A549 (cell line): ENCODE data around the gene SLC10A1.

Experiments used
- BHLHE40 ChIP-seq: IDR thresholded peaks from 2 replicates; pipeline ENCODE4 v1.6.1; 2012; ENCODE audit warnings: low read depth, low read length, inconsistent platforms
- CHD2 ChIP-seq: fragments of 150-350 bp; IDR thresholded peaks from 2 replicates; pipeline ENCODE4 v1.6.1; 2014; ENCODE audit warnings: low read length; ENCODE audit not compliant: partially characterized antibody
- CTCF ChIP-seq: fragments of >200 bp; sonication (Bioruptor Twin); formaldehyde crosslinking; IDR thresholded peaks from 3 replicates; pipeline ENCODE4 v1.5.1; 2016
- ELK1 ChIP-seq: fragments of 150-350 bp; IDR thresholded peaks from 2 replicates; pipeline ENCODE4 v1.6.1; 2014; ENCODE audit warnings: low read depth, mild to moderate bottlenecking, low read length
- EP300 ChIP-seq, 2 experiments: fragments of >200 bp; sonication (Bioruptor Twin); formaldehyde crosslinking; IDR thresholded peaks; 2 replicates in 1 of 2; 3 replicates in 1 of 2; pipeline ENCODE4 v1.6.1; 2016 to 2017
- FOSL2 ChIP-seq, 2 experiments: fragments of 450-650 bp in 1 of 2; fragments of >200 bp in 1 of 2; sonication (Bioruptor Twin) in 1 of 2; formaldehyde crosslinking; IDR thresholded peaks; 2 replicates each; pipeline versions ENCODE4 v1.5.0 to v1.6.1; 2016 to 2020; ENCODE audit warnings: mild to moderate bottlenecking in 1 of 2, moderate library complexity in 1 of 2
- GATA3 ChIP-seq: IDR thresholded peaks from 2 replicates; pipeline ENCODE4 v1.6.1; 2012; ENCODE audit warnings: borderline replicate concordance
- KDM1A ChIP-seq: fragments of 200-600 bp; sonication (generic); IDR thresholded peaks from 2 replicates; pipeline ENCODE4 v1.6.1; 2016; ENCODE audit warnings: low read depth, mild to moderate bottlenecking
- POLR2A ChIP-seq: IDR thresholded peaks from 2 replicates; pipeline ENCODE4 v1.6.1; 2012; ENCODE audit warnings: mild to moderate bottlenecking, low read length
- RAD21 ChIP-seq, 2 experiments: fragments of >200 bp in 1 of 2; sonication (Bioruptor Twin) in 1 of 2; formaldehyde crosslinking in 1 of 2; IDR thresholded peaks in 1 of 2; conservative IDR thresholded peaks in 1 of 2; 2 replicates in 1 of 2; 3 replicates in 1 of 2; pipeline ENCODE4 v1.6.1; 2012 to 2018; ENCODE audit warnings: inconsistent platforms in 1 of 2
- RFX5 ChIP-seq: fragments of 450-650 bp; IDR thresholded peaks from 2 replicates; pipeline ENCODE4 v1.7.1; 2014; ENCODE audit warnings: antibody characterized with exemption, mild to moderate bottlenecking, moderate library complexity
- RNF2 ChIP-seq: fragments of 200-600 bp; sonication (generic); IDR thresholded peaks from 2 replicates; pipeline ENCODE4 v1.6.1; 2016; ENCODE audit warnings: low read depth, mild to moderate bottlenecking, antibody characterized with exemption, moderate library complexity, borderline replicate concordance
- USF2 ChIP-seq: fragments of 450-650 bp; IDR thresholded peaks from 2 replicates; pipeline ENCODE4 v1.6.1; 2014; ENCODE audit warnings: antibody characterized with exemption

- no peak for TF ChIP-seq EP300 (IDR thresholded peaks at IDR 0.05)
- no peak for TF ChIP-seq USF2
- TF ChIP-seq CTCF: no peak
- TF ChIP-seq GATA3: no peak
- TF ChIP-seq ELK1: no peak
- TF ChIP-seq RFX5: no peak
- TF ChIP-seq POLR2A: no peak
- TF ChIP-seq KDM1A: no peak
- TF ChIP-seq RAD21 (conservative IDR thresholded peaks at IDR 0.05 in 1 of 2, IDR thresholded peaks at IDR 0.05 in 1 of 2): no peak
- no peak for TF ChIP-seq RNF2
- TF ChIP-seq FOSL2 (IDR thresholded peaks at IDR 0.05): no peak
- TF ChIP-seq FOSL2 (CRISPR knock-in tag; IDR thresholded peaks at IDR 0.05): no peak
- TF ChIP-seq BHLHE40: no peak
- no peak for TF ChIP-seq CHD2
Measured at GRCh38 chr14:69820991-69821390, 23.9 kb upstream of the SLC10A1 start.
